Stimulated activated CD8-positive, alpha-beta memory T cell treated with anti-CD3 and anti-CD28 coated beads, Interleukin-4, amount 100 ng/mL, for 24 hours (primary cell): ENCODE data around the gene PXDN.

Experiments used
- DNase-seq: peaks from one replicate; pipeline ENCODE4 v3.0.0-alpha.2; 2020; ENCODE audit warnings: low read depth

PXDN gene

DNA sequence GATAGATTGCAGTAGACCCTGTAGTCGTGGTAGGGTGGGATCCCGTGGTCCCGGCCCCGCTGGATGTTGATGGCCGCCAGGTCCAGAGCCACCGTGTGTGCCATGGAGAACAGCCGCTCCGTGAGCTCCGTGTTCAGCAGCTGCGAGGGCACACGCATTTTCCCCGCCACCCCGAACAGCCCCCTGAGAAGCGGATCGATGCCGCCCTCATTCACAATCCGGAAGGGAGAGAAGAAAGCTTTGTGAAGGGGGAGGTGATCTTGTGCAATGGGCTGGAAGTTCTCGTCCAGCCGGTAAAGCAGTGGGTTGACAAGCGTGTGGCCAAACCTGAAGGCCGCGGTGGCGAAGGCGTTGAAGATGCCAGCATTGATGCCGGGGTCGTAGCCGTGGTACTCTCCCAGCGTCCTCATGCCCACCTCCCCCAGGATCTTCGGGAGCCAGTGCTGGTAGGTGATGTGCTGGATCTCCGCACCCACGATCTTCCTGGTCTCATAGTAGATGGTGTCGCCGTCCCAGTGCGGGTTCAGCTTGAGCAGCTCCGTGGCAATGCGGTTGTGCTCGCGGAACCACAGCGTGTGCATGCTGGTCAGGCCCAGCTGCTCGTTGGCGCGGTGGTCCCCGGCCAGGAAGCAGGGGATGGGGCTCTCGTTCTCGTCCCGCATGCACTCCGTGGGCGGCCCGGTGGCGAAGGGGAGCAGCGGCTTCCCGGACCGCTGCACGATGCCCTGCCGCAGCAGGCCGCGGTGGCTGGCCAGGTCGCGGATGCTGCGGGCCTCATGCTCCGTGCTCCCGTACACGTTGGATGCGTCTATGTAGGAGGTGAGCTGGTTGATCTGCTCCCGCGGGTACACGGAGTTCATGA lies 95.8 kb downstream of the PXDN start:
- no peak for DNase-seq

DNA sequence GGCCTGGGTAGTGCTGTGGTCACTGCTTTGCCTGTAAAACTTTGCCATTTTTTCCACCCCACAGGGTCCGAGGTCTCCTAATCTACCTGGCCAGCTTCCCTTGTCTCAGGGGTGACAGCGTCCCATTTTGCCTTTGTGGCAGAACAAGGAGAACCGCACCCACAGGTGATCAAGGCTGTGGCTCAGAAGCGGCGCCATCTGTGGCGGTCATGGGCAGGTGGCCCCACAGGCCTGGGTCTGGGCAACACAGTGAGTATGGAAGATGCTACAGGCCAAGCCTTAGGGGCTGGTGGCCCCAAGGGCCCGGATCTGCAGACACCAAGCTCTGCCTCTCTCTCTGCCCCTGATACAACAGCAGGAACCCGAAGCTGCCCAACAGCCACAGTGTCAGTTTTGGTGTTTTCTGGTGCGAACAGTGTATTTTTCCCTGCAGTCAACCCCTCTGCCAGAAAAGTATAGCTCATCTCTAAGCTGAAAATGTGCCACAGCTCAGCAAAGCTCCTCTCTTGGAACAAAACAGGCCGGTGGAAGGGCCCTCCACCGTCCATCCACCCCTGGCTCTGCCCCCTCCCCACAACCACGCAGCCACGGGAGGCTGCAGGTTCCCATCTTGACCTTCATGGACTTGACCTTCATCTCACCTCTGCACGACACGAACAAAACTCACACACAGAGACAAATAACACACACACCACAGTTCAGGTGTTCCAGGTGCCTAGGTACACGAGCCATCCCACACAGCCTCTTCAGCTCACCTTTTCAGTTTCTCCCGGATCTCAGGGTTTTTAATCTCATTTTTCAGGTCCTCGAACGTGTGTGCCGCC lies 96.7 kb downstream of the PXDN start:
- no peak for DNase-seq

DNA sequence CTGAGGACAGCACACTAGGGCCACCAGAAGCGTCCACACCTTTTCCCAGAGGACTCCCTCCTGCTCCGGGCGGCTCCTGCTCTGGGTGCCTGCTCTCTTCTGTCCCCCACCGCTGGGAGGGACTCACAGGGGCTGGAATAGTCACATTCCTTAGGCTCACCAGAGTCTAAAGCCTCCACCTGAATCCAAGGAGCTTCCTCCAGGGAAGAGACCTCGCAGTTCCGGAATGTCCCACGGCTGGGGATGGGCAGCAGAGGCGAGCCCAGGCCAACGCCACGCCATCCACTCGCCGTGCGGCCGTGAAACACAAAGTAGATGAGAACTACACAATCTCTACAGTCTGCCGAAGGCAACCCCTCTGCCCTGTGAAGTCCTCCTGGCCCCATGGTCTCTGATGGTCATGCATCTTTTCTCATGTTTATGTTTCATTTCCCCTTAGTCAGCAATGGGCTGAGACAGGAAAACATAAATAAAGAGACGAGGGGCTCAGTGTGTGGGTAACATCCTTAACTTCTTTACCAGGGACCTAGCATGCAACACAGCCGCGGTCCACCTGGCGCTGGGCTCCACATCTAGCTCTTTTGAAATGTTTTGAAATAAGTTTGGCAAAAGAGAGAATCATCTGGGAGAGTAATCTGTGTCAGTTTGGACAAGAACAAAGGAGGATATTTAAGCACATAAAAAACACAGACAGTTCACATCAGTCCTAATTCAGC lies 98.4 kb downstream of the PXDN start:
- no peak for DNase-seq

DNA sequence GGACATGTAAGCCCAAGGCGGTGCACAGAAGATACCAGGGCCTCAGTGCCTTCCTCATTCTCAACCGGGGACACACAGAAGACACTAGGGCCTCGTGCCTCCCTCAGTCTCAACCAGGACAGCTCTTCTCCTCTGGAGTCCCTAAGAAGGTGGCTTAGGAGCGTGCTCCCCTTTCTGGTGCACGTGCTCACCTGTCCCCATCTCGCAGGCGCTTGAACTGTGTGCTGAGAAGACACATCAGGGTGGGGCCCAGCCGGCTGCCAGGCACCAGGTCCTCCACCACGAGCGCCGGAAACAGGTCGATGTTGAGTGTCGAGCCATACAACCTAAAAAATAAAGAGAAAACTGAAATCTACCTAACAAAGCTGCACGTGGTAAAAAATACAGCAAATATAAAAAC lies 99.9 kb downstream of the PXDN start:
- no peak for DNase-seq

- no peak for DNase-seq
Observed at GRCh38 chr2:1642993-1643619, 101.2 kb downstream of the PXDN start.

- no peak for DNase-seq
Observed at GRCh38 chr2:1642066-1642861, 102.1 kb downstream of the PXDN start.

- no peak for DNase-seq
Observed at GRCh38 chr2:1641523-1641922, 102.8 kb downstream of the PXDN start.

DNA sequence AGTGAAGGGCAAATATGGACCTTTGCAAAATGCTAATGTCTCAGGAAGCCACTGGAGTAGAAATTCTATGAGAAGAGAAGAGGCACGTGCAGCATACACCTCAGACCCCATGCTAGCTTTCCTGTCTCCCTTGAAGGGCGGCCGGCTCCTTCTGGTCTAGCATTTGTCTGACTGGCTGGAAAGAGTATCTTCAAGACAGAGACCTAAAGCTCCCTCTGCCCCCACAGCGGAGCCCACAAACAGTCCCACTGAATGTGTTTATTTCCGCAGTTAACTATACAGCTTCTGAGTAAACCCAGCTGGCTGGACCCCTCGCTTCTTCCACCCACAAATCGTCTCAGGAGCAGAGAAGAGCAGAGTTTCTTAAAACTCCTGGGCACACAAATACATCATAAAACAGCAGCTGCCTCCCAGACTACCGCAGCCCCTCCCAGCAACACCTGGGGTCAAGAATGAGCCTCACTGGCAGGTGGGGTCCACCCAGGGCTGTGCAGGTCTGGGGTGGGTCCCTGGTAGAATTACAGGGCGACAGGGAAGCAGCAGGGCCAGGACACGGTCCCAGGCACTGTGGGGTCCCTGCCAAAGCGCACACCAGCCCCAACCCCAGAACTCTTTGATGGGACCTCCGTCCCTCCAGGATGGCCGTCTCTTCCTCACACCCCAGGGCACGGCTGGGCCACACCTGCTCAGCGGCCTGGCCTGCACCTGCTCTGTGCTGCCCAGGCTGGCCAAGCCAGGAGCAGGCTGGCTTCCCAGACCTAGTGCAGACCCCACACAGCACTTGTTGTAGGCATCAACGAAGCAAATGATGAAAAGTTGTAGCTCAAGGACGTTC lies 103.8 kb downstream of the PXDN start:
- no peak for DNase-seq

- no peak for DNase-seq
Observed at GRCh38 chr2:1639086-1639858, 105.0 kb downstream of the PXDN start.

- no peak for DNase-seq
Observed at GRCh38 chr2:1638281-1638860, 105.9 kb downstream of the PXDN start.

DNA sequence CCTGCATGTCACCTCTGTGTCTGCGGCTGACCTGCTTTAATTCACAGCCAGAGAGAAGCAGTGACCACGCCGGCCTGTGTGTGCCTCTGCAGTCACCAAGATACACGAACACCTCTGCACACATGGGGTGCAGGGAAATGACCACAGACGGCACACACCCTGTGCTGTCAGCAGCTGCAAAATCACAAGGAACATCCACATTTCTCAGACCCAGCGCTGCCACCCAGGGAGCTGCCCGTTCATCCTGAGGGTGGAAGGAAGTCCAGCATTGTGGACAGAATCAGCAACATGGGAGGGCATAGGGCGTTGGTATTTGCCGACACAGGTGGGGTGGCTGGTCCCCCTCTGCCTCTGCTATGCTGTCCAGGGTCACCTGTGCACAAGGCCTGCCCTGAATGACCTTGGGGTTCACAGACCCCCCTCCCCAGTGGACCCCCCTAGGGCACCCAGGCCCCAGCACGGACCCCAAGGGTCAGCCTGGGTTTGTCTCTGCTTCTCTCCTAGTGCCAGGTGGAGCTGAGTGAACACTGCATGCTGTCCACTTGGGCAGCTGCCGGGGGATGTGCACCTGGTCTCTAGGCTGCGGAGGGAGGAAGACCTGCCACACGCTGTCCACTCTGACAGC lies 107.4 kb downstream of the PXDN start:
- no peak for DNase-seq

- no peak for DNase-seq
Observed at GRCh38 chr2:1635823-1636222, 108.5 kb downstream of the PXDN start.

DNA sequence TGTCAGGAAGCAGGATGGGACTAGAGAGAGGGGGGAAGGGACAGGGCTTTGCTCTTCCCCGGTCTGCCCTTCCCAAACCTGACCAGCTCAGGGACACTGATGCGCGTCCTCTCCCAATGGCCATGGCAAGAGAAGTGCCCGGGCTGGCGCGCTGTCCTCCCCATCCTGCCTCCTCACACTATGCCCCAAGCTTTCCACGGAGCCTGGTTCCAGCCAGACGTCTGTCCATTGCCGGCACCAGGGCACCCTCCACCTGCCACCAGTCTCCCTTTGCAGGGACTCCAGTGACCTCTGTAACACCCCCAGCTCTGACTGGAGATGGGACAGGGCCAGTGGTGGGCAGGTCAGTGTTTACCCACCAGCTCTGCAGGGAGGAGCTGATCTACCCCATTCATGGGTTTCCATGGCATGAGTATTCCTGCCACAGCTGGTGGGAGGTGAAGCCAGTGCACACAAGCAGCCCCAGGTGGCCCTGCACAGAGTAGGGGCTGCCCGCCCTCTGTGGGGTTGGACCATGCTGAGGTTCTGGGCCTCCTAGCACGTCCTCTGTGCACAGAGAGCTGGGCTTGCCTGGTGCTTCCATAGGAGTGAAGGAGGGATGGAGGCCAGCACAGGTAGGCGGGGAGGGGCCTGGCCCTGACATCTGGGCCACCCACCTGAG lies 109.5 kb downstream of the PXDN start:
- DNase-seq = no peak

- DNase-seq = no peak
Observed at GRCh38 chr2:1633936-1634587, 110.3 kb downstream of the PXDN start.

DNA sequence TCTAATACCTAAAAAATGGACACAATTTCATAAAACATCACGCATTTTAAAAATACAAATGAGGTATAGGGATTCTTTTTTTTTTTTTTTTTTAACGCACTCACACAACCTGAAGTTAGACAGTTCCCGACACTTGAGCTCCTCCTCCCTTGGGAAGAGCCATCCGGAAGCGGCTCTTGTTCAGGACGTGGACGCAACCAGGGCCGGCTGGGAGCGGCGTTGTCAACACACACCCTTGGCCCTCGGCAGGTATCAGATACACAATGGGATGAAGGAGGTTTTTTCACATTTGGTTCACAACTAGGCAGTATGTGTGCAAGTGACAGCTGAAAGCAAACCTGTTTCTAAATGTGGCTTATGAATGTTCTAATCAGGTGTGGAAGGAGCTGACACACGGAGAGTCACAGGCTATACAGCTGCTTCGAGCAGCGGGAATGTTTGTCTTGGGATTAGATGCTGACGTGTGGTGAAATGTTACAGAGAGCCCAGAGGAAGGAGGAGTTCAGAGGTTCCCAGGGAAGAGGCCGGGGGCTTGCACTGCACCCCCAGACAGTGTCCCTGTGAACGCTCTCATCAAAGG lies 111.1 kb downstream of the PXDN start:
- no peak for DNase-seq

DNA sequence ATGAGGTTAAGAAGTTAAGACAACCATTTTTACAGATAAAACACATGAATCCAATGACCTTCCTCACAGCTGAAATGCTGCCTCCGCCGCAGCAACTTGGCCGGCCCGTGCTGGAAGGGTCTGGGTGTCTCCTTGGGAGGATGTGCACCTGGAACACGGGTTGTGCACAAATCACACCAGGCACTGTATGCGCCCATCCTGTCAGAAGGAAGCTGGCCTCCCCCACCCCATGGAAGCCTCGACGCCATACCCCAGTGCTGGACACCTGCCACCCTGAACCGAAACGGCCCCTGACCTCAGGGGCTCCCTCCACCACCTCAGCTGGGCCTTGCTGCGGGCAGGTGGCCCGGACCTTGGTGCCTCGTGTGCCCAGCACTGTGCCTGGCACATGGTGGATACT lies 111.8 kb downstream of the PXDN start:
- no peak for DNase-seq

DNA sequence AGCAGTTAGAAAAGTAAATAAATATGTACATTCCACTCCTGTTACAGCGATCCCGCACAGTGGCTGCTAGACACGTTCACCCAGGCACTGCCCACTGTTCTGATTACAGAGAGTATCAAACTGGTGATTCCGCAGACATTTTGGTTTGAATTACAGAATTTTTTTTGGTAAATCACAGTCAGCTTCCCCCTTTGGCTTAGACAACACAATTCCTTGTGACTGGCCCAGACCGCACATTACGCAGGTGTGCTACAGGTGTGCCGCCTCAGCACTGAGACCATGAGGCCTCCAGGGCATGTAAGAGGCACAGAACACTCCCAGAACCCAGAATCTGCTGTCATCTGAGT lies 112.3 kb downstream of the PXDN start:
- no peak for DNase-seq
